Muscle layer of duodenum (tissue), 2 donors: ENCODE results near the gene SSPN.

Experiments
- H3K27ac ChIP-seq: one replicate; pipeline ENCODE4 v1.7.0; 2013; ENCODE audit warnings: mild to moderate bottlenecking, low read length
- H3K27me3 ChIP-seq: one replicate; pipeline ENCODE4 v1.7.0; 2013; ENCODE audit warnings: low read depth, mild to moderate bottlenecking, control low read depth, low read length
- H3K36me3 ChIP-seq, 2 donors: one replicate each; pipeline ENCODE4 v1.7.0; 2013; ENCODE audit warnings: low read length in 2 of 2, control low read depth in 1 of 2, mild to moderate bottlenecking in 1 of 2; ENCODE audit not compliant: insufficient read depth in 2 of 2, control insufficient read depth in 1 of 2
- H3K4me1 ChIP-seq, 2 donors: one replicate each; pipeline ENCODE4 v1.7.0; 2013; ENCODE audit warnings: low read length in 2 of 2, mild to moderate bottlenecking in 2 of 2, control low read depth in 1 of 2, moderate library complexity in 1 of 2; ENCODE audit not compliant: insufficient read depth in 2 of 2, control insufficient read depth in 1 of 2
- H3K4me3 ChIP-seq, 2 donors: one replicate each; pipeline ENCODE4 v1.7.0; 2013; ENCODE audit warnings: low read length in 2 of 2, low read depth in 1 of 2, mild to moderate bottlenecking in 1 of 2
- H3K9me3 ChIP-seq, 2 donors: one replicate each; pipeline ENCODE4 v1.7.0; 2013; ENCODE audit warnings: low read length in 2 of 2, control low read depth in 1 of 2, mild to moderate bottlenecking in 1 of 2; ENCODE audit not compliant: control insufficient read depth in 1 of 2
- donor health status: healthy.

Gene SSPN

GRCh38 chr12:26195250-26195640 is at the start of gene SSPN:
Gene SSPN (plus strand): TSS chr12:26195573. CDS start chr12:26195673, 100 bp downstream.
- peak within 1 kb of the TSS; percentile 69 to 77 for H3K4me3 ChIP-seq
- peaks cover 4 to 19% of the 10 kb centered on the region in 2 donors for H3K4me1 ChIP-seq
- H3K9me3 ChIP-seq = no peaks in the 10 kb centered on the region
- H3K27ac ChIP-seq = peak within 1 kb of the TSS; percentile 95
- H3K36me3 ChIP-seq = no peaks in the 10 kb centered on the region
- H3K27me3 ChIP-seq = no peaks in the 10 kb centered on the region

DNA sequence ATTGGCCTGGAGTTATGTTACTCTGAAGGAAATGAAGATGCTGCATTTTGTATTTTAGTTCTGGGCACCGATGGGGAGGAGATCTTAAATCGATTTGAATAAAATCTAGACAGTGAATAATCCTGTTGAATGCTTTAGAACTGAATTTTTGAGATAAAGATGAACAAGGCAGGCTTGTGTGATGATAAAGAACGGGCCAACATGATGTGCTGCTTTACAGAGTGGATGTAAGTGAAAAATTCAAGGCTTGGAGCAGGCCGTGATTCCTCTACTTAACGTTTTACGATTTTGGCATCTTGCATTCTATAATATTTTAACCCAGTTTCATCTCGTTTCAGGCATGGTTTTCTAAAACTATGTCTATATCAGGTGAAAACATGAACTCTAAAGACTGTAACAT is 47.1 kb upstream of the SSPN start:
- no peak overlapping the region for H3K4me3 ChIP-seq
- H3K36me3 ChIP-seq = no peaks in the 10 kb centered on the region
- H3K4me1 ChIP-seq = peaks cover 0 to 14% of the 10 kb centered on the region in 2 donors
- H3K27me3 ChIP-seq = no peaks in the 10 kb centered on the region
- no peaks in the 10 kb centered on the region for H3K9me3 ChIP-seq
- no peak overlapping the region for H3K27ac ChIP-seq

DNA sequence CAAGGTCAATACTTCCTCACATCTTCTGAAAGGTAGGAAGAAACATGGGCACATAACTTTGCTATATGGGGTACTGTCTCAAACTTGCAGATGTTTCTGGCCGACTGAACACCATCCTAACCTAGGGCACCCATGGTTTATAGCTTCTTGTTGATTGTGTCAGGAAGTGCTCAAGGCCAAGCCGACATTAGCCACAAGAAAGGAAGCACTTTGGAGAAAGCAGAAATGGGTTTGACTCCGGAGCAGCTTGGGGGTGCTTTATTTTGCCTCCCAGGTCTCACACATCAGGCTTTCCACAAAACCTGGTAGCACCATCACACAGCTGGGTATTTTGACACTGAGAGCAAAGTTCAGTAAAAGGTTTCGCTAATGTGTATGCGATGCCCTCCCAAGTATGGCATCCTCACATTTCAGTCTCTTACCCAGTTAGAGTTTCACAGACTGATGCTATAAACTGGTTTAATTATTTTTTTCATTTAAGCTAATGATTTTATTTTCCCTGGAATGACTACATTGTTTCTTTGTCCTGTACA is 45.3 kb upstream of the SSPN start:
- H3K9me3 ChIP-seq = no peaks in the 10 kb centered on the region
- peaks cover 4 to 14% of the 10 kb centered on the region in 2 donors for H3K4me1 ChIP-seq
- no peaks in the 10 kb centered on the region for H3K36me3 ChIP-seq
- H3K4me3 ChIP-seq = no peak overlapping the region
- no peak overlapping the region for H3K27ac ChIP-seq
- H3K27me3 ChIP-seq = no peaks in the 10 kb centered on the region

GRCh38 chr12:26150736-26151450 is 44.5 kb upstream of the SSPN start:
- Histone ChIP-seq H3K9me3 (no peaks in the 10 kb centered on the region), H3K4me3 (no peak overlapping the region), H3K36me3 (no peaks in the 10 kb centered on the region), H3K27ac (no peak overlapping the region), H3K27me3 (no peaks in the 10 kb centered on the region), H3K4me1 (peaks cover 4 to 14% of the 10 kb centered on the region in 2 donors)

- peaks cover 4 to 14% of the 10 kb centered on the region in 2 donors for H3K4me1 ChIP-seq
- no peaks in the 10 kb centered on the region for H3K9me3 ChIP-seq
- H3K4me3 ChIP-seq = no peak overlapping the region
- H3K27ac ChIP-seq = no peak overlapping the region
- H3K27me3 ChIP-seq = no peaks in the 10 kb centered on the region
- no peaks in the 10 kb centered on the region for H3K36me3 ChIP-seq
These were observed 42.8 kb upstream of the SSPN start for GRCh38 chr12:26152507-26153102.

DNA sequence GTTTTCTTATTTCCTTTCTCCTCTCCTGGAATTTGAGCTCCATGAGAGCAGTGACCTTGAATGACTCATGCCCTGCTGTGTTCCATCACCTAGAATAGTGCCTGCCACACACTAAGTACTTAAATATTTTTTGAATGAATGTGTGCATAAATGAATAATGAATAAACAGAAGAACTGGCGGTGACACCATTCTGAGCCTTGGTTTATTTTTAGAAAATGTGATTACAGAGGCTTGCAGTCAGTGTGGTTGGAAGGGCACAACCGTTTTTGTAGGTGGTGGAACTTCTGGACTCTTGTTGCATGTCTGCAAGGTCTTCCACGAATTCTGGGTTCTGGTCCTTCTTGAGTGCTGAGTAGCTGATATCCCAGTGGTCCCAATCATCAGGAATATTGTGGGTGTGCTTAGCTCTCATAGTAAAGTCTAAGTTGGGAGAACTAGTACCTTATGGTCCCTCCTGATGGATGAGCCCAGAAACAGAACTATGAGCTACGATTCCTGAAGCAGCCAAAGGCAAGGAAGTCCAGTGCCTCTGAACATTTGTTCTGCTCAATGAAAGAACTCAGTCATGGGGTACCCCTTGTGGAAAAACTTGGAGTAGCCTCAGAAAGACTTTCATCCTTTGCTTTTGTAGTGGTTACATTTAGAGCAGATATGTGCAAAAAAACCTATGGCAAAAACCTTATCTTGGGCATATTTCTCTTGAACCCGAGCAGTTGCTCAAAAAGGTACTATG is 41.8 kb upstream of the SSPN start:
- Histone ChIP-seq H3K36me3 (no peaks in the 10 kb centered on the region), H3K27ac (no peak overlapping the region), H3K4me3 (no peak overlapping the region), H3K4me1 (peaks cover 4 to 14% of the 10 kb centered on the region in 2 donors), H3K9me3 (no peaks in the 10 kb centered on the region), H3K27me3 (no peaks in the 10 kb centered on the region)

DNA sequence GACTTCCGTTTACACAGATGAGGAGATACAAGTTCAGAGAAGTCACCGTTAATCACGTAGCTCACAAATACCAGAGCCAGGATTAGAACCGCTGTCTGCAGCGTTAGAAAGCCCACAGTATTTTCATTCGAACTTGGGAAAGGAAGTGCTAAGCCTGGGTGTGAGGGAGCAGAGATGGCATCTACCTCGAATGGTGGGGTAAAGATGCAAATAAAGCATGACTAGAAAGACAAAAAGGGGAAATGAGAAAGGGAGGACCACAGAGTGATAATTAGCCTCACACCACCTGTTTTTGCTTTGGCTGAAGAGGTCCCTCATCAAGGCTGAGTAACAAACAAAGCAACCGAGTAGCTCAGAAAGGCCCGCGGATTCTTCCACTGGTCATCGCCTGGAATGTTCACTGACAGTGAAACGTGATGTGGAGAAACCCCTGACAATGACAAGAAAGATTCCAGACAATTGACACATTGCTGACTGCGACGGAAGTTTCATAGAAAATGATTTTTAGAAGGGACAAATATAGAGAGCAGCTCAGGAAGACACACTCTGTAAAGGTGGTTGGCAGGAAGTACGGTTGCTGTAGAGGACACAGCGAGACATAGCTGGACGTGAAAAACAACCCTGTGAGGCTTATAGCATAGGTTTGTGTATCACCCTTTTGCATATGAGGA is 39.0 kb upstream of the SSPN start:
- H3K4me1 ChIP-seq = peaks cover 3 to 4% of the 10 kb centered on the region in 2 donors
- no peaks in the 10 kb centered on the region for H3K9me3 ChIP-seq
- H3K27me3 ChIP-seq = no peaks in the 10 kb centered on the region
- H3K27ac ChIP-seq = no peak overlapping the region
- H3K36me3 ChIP-seq = no peaks in the 10 kb centered on the region
- H3K4me3 ChIP-seq = no peak overlapping the region

DNA sequence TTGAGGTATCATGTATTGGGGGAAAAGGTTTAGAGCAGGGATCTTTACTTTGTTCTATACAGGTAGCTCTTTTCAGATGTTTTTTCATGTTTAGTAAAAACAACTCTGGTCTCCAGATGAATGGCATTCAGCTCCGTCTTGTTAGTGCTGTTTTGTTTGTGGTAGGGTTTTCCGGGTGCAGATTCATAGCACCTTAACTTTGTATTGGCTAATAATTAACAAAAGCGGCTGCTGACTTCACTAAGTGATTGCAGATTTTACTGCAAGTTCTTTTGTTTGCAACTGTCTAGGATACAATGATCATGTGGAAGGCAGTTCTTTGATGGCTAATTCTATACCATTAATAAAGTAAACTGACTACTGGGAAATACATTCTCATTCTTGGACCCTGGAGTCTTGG is 38.4 kb upstream of the SSPN start:
- Histone ChIP-seq H3K4me1 (peaks cover 0 to 4% of the 10 kb centered on the region in 2 donors), H3K4me3 (no peak overlapping the region), H3K9me3 (no peaks in the 10 kb centered on the region), H3K27me3 (no peaks in the 10 kb centered on the region), H3K36me3 (no peaks in the 10 kb centered on the region), H3K27ac (no peak overlapping the region)

- Histone ChIP-seq H3K36me3 (no peaks in the 10 kb centered on the region), H3K27ac (no peak overlapping the region)
These were observed 37.2 kb upstream of the SSPN start for GRCh38 chr12:26158078-26158764.

DNA sequence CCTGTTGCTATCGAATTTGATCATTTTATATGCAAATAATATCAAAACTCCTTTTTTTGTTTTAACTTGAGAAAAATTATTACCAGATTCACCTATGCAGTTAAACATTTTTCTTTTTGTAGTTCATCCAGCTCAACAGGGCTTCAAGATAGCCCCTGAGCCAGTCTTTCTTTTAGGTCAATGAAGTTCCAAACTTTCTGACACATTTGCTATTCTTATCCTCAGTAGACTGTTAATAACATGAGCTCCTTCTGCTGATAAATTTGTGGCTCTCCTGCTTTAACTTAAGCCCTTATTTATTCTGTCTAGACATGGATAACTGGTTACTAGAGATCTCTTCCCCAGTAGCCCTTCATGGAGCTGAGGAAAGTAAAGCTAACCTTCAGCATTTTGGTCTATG is 33.2 kb upstream of the SSPN start:
- Histone ChIP-seq H3K9me3 (no peaks in the 10 kb centered on the region), H3K27ac (no peak overlapping the region), H3K4me1 (no peaks in the 10 kb centered on the region), H3K4me3 (no peak overlapping the region), H3K36me3 (no peaks in the 10 kb centered on the region), H3K27me3 (no peaks in the 10 kb centered on the region)

More at GRCh38 chr12:26158078-26158764, 37.2 kb upstream of the SSPN start:
- Histone ChIP-seq H3K27me3 (no peaks in the 10 kb centered on the region), H3K4me3 (no peak overlapping the region), H3K9me3 (no peaks in the 10 kb centered on the region), H3K4me1 (peaks cover 0 to 4% of the 10 kb centered on the region in 2 donors)
